SK-N-SH (cell line): ENCODE measurements around the gene CRELD2. TPM values are rescaled to one million over a fixed set of nuclear protein-coding genes. Genes with fewer than 3 reads are reported as not detected.

Experiments used
- CTCF ChIA-PET: fragments of 300-600, 350-600 bp; formaldehyde crosslinking; extraction: SDS; loops from one replicate; lab custom pipeline; 2021; lab: Yijun Ruan, JAX
- POLR2A ChIA-PET: fragments of 350-600 bp; sonication (Branson Sonifier 250); formaldehyde crosslinking; extraction: SDS; loops from one replicate; lab custom pipeline; 2020; ENCODE audit warnings: antibody characterized with exemption, inconsistent platforms; lab: Yijun Ruan, JAX
- DNase-seq: peaks from one replicate; pipeline ENCODE4 v3.0.0; 2012
- H2AFZ ChIP-seq: fragments of 200-600 bp; sonication (generic); 2 replicates; pipeline ENCODE4 v1.8.1; 2016; ENCODE audit warnings: antibody characterized with exemption, mild to moderate bottlenecking, low read depth
- H3F3A ChIP-seq: fragments of 200-600 bp; sonication (generic); replicated peaks from 2 replicates; pipeline ENCODE3; 2016; ENCODE audit warnings: antibody characterized with exemption, mild to moderate bottlenecking; ENCODE audit not compliant: insufficient read depth
- H3K27ac ChIP-seq, 2 experiments: fragments of 200-500 bp in 1 of 2; fragments of 200-600 bp in 1 of 2; sonication (Bioruptor generic) in 1 of 2; sonication (generic), shearing (Covaris generic) in 1 of 2; 2 replicates each; pipeline versions ENCODE4 v1.5.1 to v1.6.1; 2014 to 2016; ENCODE audit warnings: low read depth in 2 of 2, inconsistent platforms in 1 of 2, low read length in 1 of 2, mild to moderate bottlenecking in 1 of 2, mixed read lengths in 1 of 2
- H3K27me3 ChIP-seq: fragments of 200-600 bp; sonication (generic), shearing (Covaris generic); 2 replicates; pipeline ENCODE4 v1.6.1; 2016; ENCODE audit warnings: mixed run types; ENCODE audit not compliant: insufficient read depth
- H3K36me3 ChIP-seq, 2 experiments: fragments of 200-500 bp in 1 of 2; fragments of 200-600 bp in 1 of 2; sonication (Bioruptor generic) in 1 of 2; sonication (generic) in 1 of 2; replicated peaks in 1 of 2; 2 replicates each; pipeline versions ENCODE3 to v1.5.1; 2014 to 2016; ENCODE audit warnings: low read length in 1 of 2, mild to moderate bottlenecking in 1 of 2; ENCODE audit not compliant: insufficient read depth in 2 of 2, control insufficient read depth in 1 of 2
- H3K4me1 ChIP-seq, 2 experiments: fragments of 200-500 bp in 1 of 2; fragments of 200-600 bp in 1 of 2; sonication (Bioruptor generic) in 1 of 2; sonication (generic), shearing (Covaris generic) in 1 of 2; 2 replicates each; pipeline versions ENCODE4 v1.5.1 to v1.6.1; 2014 to 2016; ENCODE audit warnings: low read depth in 1 of 2, low read length in 1 of 2, mixed run types in 1 of 2; ENCODE audit not compliant: insufficient read depth in 2 of 2, control insufficient read depth in 1 of 2
- H3K4me2 ChIP-seq: fragments of 200-600 bp; sonication (generic), shearing (Covaris generic); 2 replicates; pipeline ENCODE4 v1.6.1; 2017; ENCODE audit warnings: mixed run types
- H3K4me3 ChIP-seq, 2 experiments: fragments of 200-500 bp in 1 of 2; fragments of 200-600 bp in 1 of 2; sonication (Bioruptor generic) in 1 of 2; sonication (generic), shearing (Covaris generic) in 1 of 2; 2 replicates each; pipeline versions ENCODE4 v1.5.1 to v1.8.1; 2014 to 2016; ENCODE audit warnings: low read depth in 2 of 2, inconsistent platforms in 1 of 2, low read length in 1 of 2, mild to moderate bottlenecking in 1 of 2, mixed read lengths in 1 of 2, moderate library complexity in 1 of 2
- H3K79me2 ChIP-seq: fragments of 200-600 bp; sonication (generic); 2 replicates; pipeline ENCODE4 v1.8.1; 2017; ENCODE audit warnings: mild to moderate bottlenecking; ENCODE audit not compliant: insufficient read depth
- H3K9ac ChIP-seq: fragments of 200-600 bp; sonication (generic); 2 replicates; pipeline ENCODE4 v1.6.1; 2017; ENCODE audit warnings: mixed run types
- H3K9me2 ChIP-seq: fragments of 200-600 bp; sonication (generic); 2 replicates; pipeline ENCODE4 v1.6.1; 2017; ENCODE audit warnings: mixed run types
- H3K9me3 ChIP-seq: fragments of 200-600 bp; sonication (generic); 2 replicates; pipeline ENCODE4 v1.6.1; 2017; ENCODE audit warnings: mixed run types, mild to moderate bottlenecking, moderate library complexity
- H4K20me1 ChIP-seq: fragments of 200-600 bp; sonication (generic); 2 replicates; pipeline ENCODE4 v1.6.1; 2017; ENCODE audit warnings: mild to moderate bottlenecking, mixed run types; ENCODE audit not compliant: insufficient read depth
- CHD2 ChIP-seq: fragments of 150-350 bp; IDR thresholded peaks from 2 replicates; pipeline ENCODE4 v1.6.1; 2018; ENCODE audit warnings: low read length; ENCODE audit not compliant: partially characterized antibody
- EP300 ChIP-seq, 2 experiments: IDR thresholded peaks; 2 replicates each; pipeline versions ENCODE4 v1.4.0 to v1.6.1; 2012; ENCODE audit warnings: borderline replicate concordance in 1 of 2, low read depth in 1 of 2, low read length in 1 of 2
- EZH2phosphoT487 ChIP-seq: fragments of 200-600 bp; sonication (generic); IDR thresholded peaks from 2 replicates; pipeline ENCODE4 v1.6.1; 2017; ENCODE audit warnings: low read depth, mixed run types, mild to moderate bottlenecking, antibody characterized with exemption, moderate library complexity, borderline replicate concordance
- FOSL2 ChIP-seq: IDR thresholded peaks from 2 replicates; pipeline ENCODE4 v1.4.0; 2012; ENCODE audit warnings: low read depth, mild to moderate bottlenecking, moderate library complexity, borderline replicate concordance
- FOXJ3 ChIP-seq: sonication (generic); formaldehyde crosslinking; IDR thresholded peaks from 2 replicates; pipeline ENCODE4 v1.5.1; 2020; ENCODE audit warnings: mild to moderate bottlenecking, missing genetic modification reagents
- GATA2 ChIP-seq: sonication (generic); formaldehyde crosslinking; IDR thresholded peaks from 2 replicates; pipeline ENCODE4 v1.5.0; 2020; ENCODE audit warnings: mild to moderate bottlenecking, missing genetic modification reagents
- JUND ChIP-seq: IDR thresholded peaks from 2 replicates; pipeline ENCODE4 v1.4.0; 2012
- NFIC ChIP-seq: IDR thresholded peaks from 2 replicates; pipeline ENCODE4 v1.4.0; 2012; ENCODE audit warnings: borderline replicate concordance
- NRF1 ChIP-seq: IDR thresholded peaks from 2 replicates; pipeline ENCODE4 v1.6.1; 2012; ENCODE audit warnings: low read depth, mild to moderate bottlenecking, low read length
- POLR2AphosphoS5 ChIP-seq: IDR thresholded peaks from 2 replicates; pipeline ENCODE4 v1.6.1; 2012; ENCODE audit warnings: low read depth, low read length
- RAD21 ChIP-seq: IDR thresholded peaks from 2 replicates; pipeline ENCODE4 v1.6.1; 2012; ENCODE audit warnings: mild to moderate bottlenecking, low read length
- RCOR1 ChIP-seq: fragments of 150-350 bp; IDR thresholded peaks from 2 replicates; pipeline ENCODE4 v1.6.1; 2017; ENCODE audit warnings: antibody characterized with exemption, low read length
- REST ChIP-seq: IDR thresholded peaks from 2 replicates; pipeline ENCODE4 v1.6.1; 2012; ENCODE audit warnings: mild to moderate bottlenecking, low read depth, low read length, moderate library complexity
- RXRA ChIP-seq: IDR thresholded peaks from 2 replicates; pipeline ENCODE4 v1.4.0; 2012; ENCODE audit warnings: low read depth, mild to moderate bottlenecking, borderline replicate concordance
- SIN3A ChIP-seq: IDR thresholded peaks from 2 replicates; pipeline ENCODE4 v1.6.1; 2012; ENCODE audit warnings: low read depth, mild to moderate bottlenecking, low read length, moderate library complexity, borderline replicate concordance
- WGBS: methylation state at CpG from one replicate; pipeline ENCODE4 v1.1.6; 2017; ENCODE audit warnings: low lambda C conversion rate; 5-methylcytosine and 5-hydroxymethylcytosine counted together
- polyA plus RNA-seq, 3 experiments: library from polyadenylated mRNA; depleted of rRNA; stranded (reverse); fragments of >200 nt; gene quantifications; 2 replicates each; pipeline ENCODE4 v1.2.3, GENCODE V29; 2012
- TF ChIP-seq, protein P1 (sequence below): IDR thresholded peaks from 2 replicates; pipeline ENCODE4; 2012
- TF ChIP-seq, protein P2 (sequence below): IDR thresholded peaks from 2 replicates; pipeline ENCODE4 v1.4.0; 2012; ENCODE audit warnings: low read depth, borderline replicate concordance

CRELD2 gene
- polyA plus RNA-seq, 1 of the 3 experiments (the other 2 are of a cell fraction): 113 TPM

DNA sequence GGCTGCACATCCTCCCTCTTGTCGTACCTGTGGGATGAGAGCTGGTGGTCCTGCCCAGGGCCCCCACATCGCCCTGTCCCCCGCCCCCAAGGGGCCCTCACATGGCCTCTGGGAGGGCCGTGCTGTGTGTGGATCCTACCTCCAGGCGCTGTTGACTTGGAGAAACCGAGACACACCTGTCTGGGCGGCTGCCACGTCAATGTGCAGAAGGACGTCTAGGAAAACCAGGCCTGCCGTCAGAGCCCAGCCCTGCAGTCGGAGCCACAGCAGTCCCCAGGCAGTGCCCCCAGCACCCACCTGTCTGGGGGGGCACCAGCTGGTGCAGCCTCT, 14.4 kb upstream of the CRELD2 start:
- Histone ChIP-seq H3K9me2 (no peaks in the 10 kb centered on the region), H3K9me3 (no peaks in the 10 kb centered on the region), H3F3A (peaks cover 5% of the 10 kb centered on the region), H3K79me2 (no peaks in the 10 kb centered on the region; the same call in 1 of the 2 replicates), H3K9ac (no peak overlapping the region), H3K27ac (peak overlapping the region in 1 of 2 experiments; percentile 54; a peak in 2 of 4 replicates), H3K4me3 (no peak overlapping the region), H3K4me2 (no peak overlapping the region), H4K20me1 (no peaks in the 10 kb centered on the region), H3K36me3 (peaks cover 17 to 18% of the 10 kb centered on the region in 2 experiments), H3K4me1 (peaks cover 0 to 27% of the 10 kb centered on the region in 2 experiments; a peak in 1 of 4 replicates), H3K27me3 (no peaks in the 10 kb centered on the region), H2AFZ (no peak overlapping the region)
- TF ChIP-seq SIN3A (no peak), FOXJ3 (CRISPR knock-in tag) (no peak), EZH2phosphoT487 (no peak), RAD21 (no peak), NRF1 (no peak), JUND (no peak), EP300 (IDR thresholded peaks at IDR 0.05; ENCODE audit: borderline replicate concordance in 1 of 2, low read depth in 1 of 2, low read length in 1 of 2) (no peak), FOSL2 (no peak), POLR2AphosphoS5 (no peak), RXRA (no peak), NFIC (no peak), GATA2 (no peak), RCOR1 (no peak), REST (no peak), CHD2 (no peak)
- TF ChIP-seq, protein P1, sequence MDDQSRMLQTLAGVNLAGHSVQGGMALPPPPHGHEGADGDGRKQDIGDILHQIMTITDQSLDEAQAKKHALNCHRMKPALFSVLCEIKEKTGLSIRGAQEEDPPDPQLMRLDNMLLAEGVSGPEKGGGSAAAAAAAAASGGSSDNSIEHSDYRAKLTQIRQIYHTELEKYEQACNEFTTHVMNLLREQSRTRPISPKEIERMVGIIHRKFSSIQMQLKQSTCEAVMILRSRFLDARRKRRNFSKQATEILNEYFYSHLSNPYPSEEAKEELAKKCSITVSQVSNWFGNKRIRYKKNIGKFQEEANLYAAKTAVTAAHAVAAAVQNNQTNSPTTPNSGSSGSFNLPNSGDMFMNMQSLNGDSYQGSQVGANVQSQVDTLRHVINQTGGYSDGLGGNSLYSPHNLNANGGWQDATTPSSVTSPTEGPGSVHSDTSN: no peak
- TF ChIP-seq, protein P2, sequence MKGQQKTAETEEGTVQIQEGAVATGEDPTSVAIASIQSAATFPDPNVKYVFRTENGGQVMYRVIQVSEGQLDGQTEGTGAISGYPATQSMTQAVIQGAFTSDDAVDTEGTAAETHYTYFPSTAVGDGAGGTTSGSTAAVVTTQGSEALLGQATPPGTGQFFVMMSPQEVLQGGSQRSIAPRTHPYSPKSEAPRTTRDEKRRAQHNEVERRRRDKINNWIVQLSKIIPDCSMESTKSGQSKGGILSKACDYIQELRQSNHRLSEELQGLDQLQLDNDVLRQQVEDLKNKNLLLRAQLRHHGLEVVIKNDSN: no peak
- ChIA-PET CTCF (interaction anchor here (1.3 kb wide), 1 partner anchor 126 kb away, joined by 3 read pairs; no protein-coding TSS in a partner anchor), POLR2A (interaction anchor here (1.1 kb wide), 1 partner anchor 14 kb away, joined by 5 read pairs; the partner anchor contains the start of genes ALG12 and CRELD2)
- 100% methylated on average over 1 of the region's 11 CpGs for WGBS
- DNase-seq: no peak
